ENCODE results near the gene ELP2. TPM values are rescaled to one million over a fixed set of nuclear protein-coding genes. Genes with fewer than 3 reads are reported as not detected.
"Not testable (repeated sequence)": the region's sequence is repeated elsewhere in the genome, so short reads cannot be mapped to it uniquely, and the experiment has no call there.

ELP2 gene
- total RNA-seq, 1 donor from 2014 or later = 100 TPM

- peak; percentile 24 for DNase-seq (ENCODE audit: low spot score)
These were observed 28.7 kb downstream of the ELP2 start for GRCh38 chr18:36158266-36158867.

- no peak for DNase-seq (ENCODE audit: low spot score)
These were observed 31.3 kb downstream of the ELP2 start for GRCh38 chr18:36160959-36161371.

GRCh38 chr18:36162981-36163380 is 33.3 kb downstream of the ELP2 start:
- no peak for DNase-seq (ENCODE audit: low spot score)

GRCh38 chr18:36167692-36168218 is 38.1 kb downstream of the ELP2 start:
- no peak for DNase-seq (ENCODE audit: low spot score)

- not testable (repeated sequence) for DNase-seq (ENCODE audit: low spot score)
These were observed 38.6 kb downstream of the ELP2 start for GRCh38 chr18:36168296-36168695.

- no peak for DNase-seq (ENCODE audit: low spot score)
These were observed 40.2 kb downstream of the ELP2 start for GRCh38 chr18:36169938-36170337.

GRCh38 chr18:36175481-36175880 is 45.8 kb downstream of the ELP2 start:
- DNase-seq (ENCODE audit: low spot score) = no peak

GRCh38 chr18:36176177-36176584 is 46.5 kb downstream of the ELP2 start:
- DNase-seq (ENCODE audit: low spot score) = no peak

- DNase-seq (ENCODE audit: low spot score) = no peak
These were observed 47.0 kb downstream of the ELP2 start for GRCh38 chr18:36176711-36177110.

GRCh38 chr18:36177913-36178312 is 48.2 kb downstream of the ELP2 start:
- no peak for DNase-seq (ENCODE audit: low spot score)

- DNase-seq (ENCODE audit: low spot score) = peak; percentile 91
These were observed 50.1 kb downstream of the ELP2 start for GRCh38 chr18:36179562-36180355.

GRCh38 chr18:36181441-36181840 is 51.7 kb downstream of the ELP2 start:
- no peak for DNase-seq (ENCODE audit: low spot score)

- no peak for DNase-seq (ENCODE audit: low spot score)
These were observed 52.3 kb downstream of the ELP2 start for GRCh38 chr18:36181898-36182506.

- DNase-seq (ENCODE audit: low spot score) = no peak
These were observed 53.3 kb downstream of the ELP2 start for GRCh38 chr18:36183033-36183432.

GRCh38 chr18:36183987-36184386 is 54.3 kb downstream of the ELP2 start:
- DNase-seq (ENCODE audit: low spot score) = no peak

- DNase-seq (ENCODE audit: low spot score) = no peak
These were observed 55.5 kb downstream of the ELP2 start for GRCh38 chr18:36185157-36185556.

GRCh38 chr18:36185901-36186460 is 56.3 kb downstream of the ELP2 start:
- no peak for DNase-seq (ENCODE audit: low spot score)

GRCh38 chr18:36186461-36187192 is 56.9 kb downstream of the ELP2 start:
- DNase-seq (ENCODE audit: low spot score) = no peak

- peak; percentile 61 for DNase-seq (ENCODE audit: low spot score)
These were observed 57.6 kb downstream of the ELP2 start, which contains the start of gene MOCOS for GRCh38 chr18:36187193-36187825. TSS of gene MOCOS (plus strand) at chr18:36187497. CDS start at chr18:36187540, 43 bp downstream.

GRCh38 chr18:36187826-36188721 is 58.4 kb downstream of the ELP2 start:
- no peak for DNase-seq (ENCODE audit: low spot score)

Data from umbilical cord (tissue), 2 donors.